B cell (primary cell): ENCODE measurements around the gene MYT1. TPM values are rescaled to one million over a fixed set of nuclear protein-coding genes. Genes with fewer than 3 reads are reported as not detected.

Source experiments
- ATAC-seq: fragments of 200-7000 bp; cut with Tn5 transposase; one replicate; pipeline ENCODE4 v1.10.0; 2021; ENCODE audit warnings: low read depth, mild to moderate bottlenecking, moderate number of reproducible peaks, moderate library complexity
- CTCF ChIA-PET: fragments of 350-600 bp; sonication (Branson Sonifier 250); formaldehyde crosslinking; loops from one replicate; lab custom pipeline; 2021; ENCODE audit warnings: antibody characterized with exemption, inconsistent platforms; lab: Charles Lee
- POLR2A ChIA-PET: fragments of 350-600 bp; sonication (Branson Sonifier 250); formaldehyde crosslinking; loops from one replicate; lab custom pipeline; 2021; ENCODE audit warnings: antibody characterized with exemption; lab: Charles Lee
- DNase-seq: peaks from one replicate; pipeline ENCODE4 v3.0.0; 2013
- H2AFZ ChIP-seq: 2 replicates; pipeline ENCODE4 v1.6.1; 2012; ENCODE audit warnings: mild to moderate bottlenecking, low read depth, low read length; ENCODE audit not compliant: insufficient read depth, poor library complexity, severe bottlenecking
- H3K27ac ChIP-seq, 2 donors: 1 replicate in 1 of 2; 2 replicates in 1 of 2; pipeline ENCODE4 v1.5.1; 2012 to 2013; ENCODE audit warnings: low read length in 2 of 2, mild to moderate bottlenecking in 2 of 2, moderate library complexity in 1 of 2
- H3K27me3 ChIP-seq, 4 experiments: fragments of 200-600 bp in 1 of 4; sonication (generic) in 1 of 4; replicated peaks in 1 of 4; 1 replicate in 2 of 4; 2 replicates in 2 of 4; pipeline versions ENCODE4 v1.6.1 to v1.7.0; 2013 to 2016; ENCODE audit warnings: low read length in 3 of 4, mild to moderate bottlenecking in 2 of 4, mixed read lengths in 1 of 4, moderate library complexity in 1 of 4; ENCODE audit not compliant: insufficient read depth in 4 of 4, control insufficient read depth in 3 of 4; ENCODE audit errors: control extremely low read depth in 1 of 4
- H3K36me3 ChIP-seq, 2 experiments: replicated peaks in 1 of 2; 1 replicate in 1 of 2; 2 replicates in 1 of 2; pipeline versions ENCODE4 v1.6.1 to v1.7.1; 2013; ENCODE audit warnings: low read length in 1 of 2; ENCODE audit not compliant: insufficient read depth in 2 of 2, control insufficient read depth in 1 of 2; ENCODE audit errors: control extremely low read depth in 1 of 2, extremely low read depth in 1 of 2
- H3K4me1 ChIP-seq, 2 donors: fragments of 200-600 bp in 1 of 2; sonication (generic) in 1 of 2; 1 replicate in 1 of 2; 2 replicates in 1 of 2; pipeline versions ENCODE4 v1.5.1 to v1.6.1; 2013 to 2017; ENCODE audit warnings: low read length in 2 of 2; ENCODE audit not compliant: control insufficient read depth in 2 of 2, insufficient read depth in 2 of 2
- H3K4me2 ChIP-seq: replicated peaks from 2 replicates; pipeline ENCODE3; 2012; ENCODE audit warnings: mild to moderate bottlenecking, low read depth, low read length; ENCODE audit not compliant: poor library complexity, severe bottlenecking
- H3K4me3 ChIP-seq, 5 experiments: fragments of 200-600 bp in 1 of 5; sonication (generic) in 1 of 5; 1 replicate in 3 of 5; 2 replicates in 2 of 5; pipeline versions ENCODE4 v1.5.1 to v1.7.0; 2011 to 2016; ENCODE audit warnings: low read length in 4 of 5, mild to moderate bottlenecking in 4 of 5, low read depth in 2 of 5, control low read depth in 1 of 5, moderate library complexity in 1 of 5; ENCODE audit not compliant: insufficient read depth in 1 of 5; ENCODE audit errors: control extremely low read depth in 1 of 5, extremely low read depth in 1 of 5
- H3K79me2 ChIP-seq: fragments of 200-600 bp; sonication (generic); one replicate; pipeline ENCODE4 v1.6.0; 2016; ENCODE audit warnings: low read length; ENCODE audit not compliant: control insufficient read depth, insufficient read depth
- H3K9ac ChIP-seq: fragments of 200-600 bp; sonication (generic); 2 replicates; pipeline ENCODE4 v1.6.1; 2017; ENCODE audit warnings: mild to moderate bottlenecking, low read length, moderate library complexity
- H3K9me3 ChIP-seq, 3 donors: one replicate each; pipeline versions ENCODE4 v1.6.1 to v1.7.1; 2013; ENCODE audit warnings: low read length in 2 of 3; ENCODE audit not compliant: control insufficient read depth in 2 of 3, insufficient read depth in 1 of 3; ENCODE audit errors: control extremely low read depth in 1 of 3
- H4K20me1 ChIP-seq: 2 replicates; pipeline ENCODE4 v1.6.0; 2012; ENCODE audit warnings: mild to moderate bottlenecking, low read length; ENCODE audit not compliant: insufficient read depth, control insufficient read depth, poor library complexity, severe bottlenecking
- H3K27ac Mint-ChIP-seq: one replicate; pipeline ENCODE4 v1.8.0; 2021; ENCODE audit warnings: mixed read lengths
- H3K27me3 Mint-ChIP-seq: one replicate; pipeline ENCODE4 v1.8.0; 2021; ENCODE audit warnings: mixed read lengths
- H3K4me1 Mint-ChIP-seq: one replicate; pipeline ENCODE4 v1.8.0; 2021; ENCODE audit warnings: mixed read lengths
- H3K4me3 Mint-ChIP-seq: one replicate; pipeline ENCODE4 v1.8.0; 2021; ENCODE audit warnings: mixed read lengths
- H3K9me3 Mint-ChIP-seq: one replicate; pipeline ENCODE4 v1.8.0; 2022; ENCODE audit warnings: mixed read lengths; ENCODE audit not compliant: insufficient read depth
- CTCF ChIP-seq: fragments of 200-600 bp; IDR thresholded peaks from one replicate; pipeline ENCODE4 v1.8.0; 2022; ENCODE audit warnings: antibody characterized with exemption, mild to moderate bottlenecking
- EZH2 ChIP-seq: IDR thresholded peaks from 2 replicates; pipeline ENCODE4 v1.6.1; 2012; ENCODE audit warnings: borderline replicate concordance, low read depth, mild to moderate bottlenecking, moderate library complexity, low read length; ENCODE audit not compliant: insufficient read depth, poor library complexity, severe bottlenecking
- WGBS: methylation state at CpG from one replicate; pipeline ENCODE4 v1.1.5; 2013; ENCODE audit warnings: missing lambda C conversion rate; ENCODE audit not compliant: insufficient coverage; 5-methylcytosine and 5-hydroxymethylcytosine counted together
- intact Hi-C: fragments of 100-400 bp; cut with micrococcal nuclease; formaldehyde crosslinking; loops from one replicate; pipeline ENCODE4 v1.10.0; 2022
- polyA plus RNA-seq: library from polyadenylated mRNA; depleted of rRNA; stranded (reverse); fragments of >200 nt; gene quantifications from 2 replicates; pipeline ENCODE4 v1.2.3, GENCODE V29; 2012
- total RNA-seq, 2 donors: library from RNA; stranded (reverse); fragments of 120-200 nt in 1 of 2; gene quantifications; 1 replicate in 1 of 2; 2 replicates in 1 of 2; pipeline versions ENCODE4 v1.2.3 to v1.2.4, GENCODE V29; 2013 to 2022

MYT1 gene
- total and polyA plus RNA-seq, 2 donors (not counting 1 experiment from before 2014, with no cell fraction given), result 0.49 to 42.2 TPM

- no peak for DNase-seq
- Histone ChIP-seq H3K36me3 (no peaks in the 10 kb centered on the region), H3K27ac (no peak overlapping the region), H3K4me2 (no peak overlapping the region), H3K9ac (no peak overlapping the region), H2AFZ (no peak overlapping the region), H3K27me3 (peaks cover 0 to 30% (median 11%) of the 10 kb centered on the region in 4 experiments), H3K9me3 (peaks cover 0 to 9% (median 0%) of the 10 kb centered on the region in 3 donors), H4K20me1 (no peaks in the 10 kb centered on the region), H3K4me1 (peaks cover 3 to 4% of the 10 kb centered on the region in 2 donors), H3K4me3 (no peak overlapping the region), H3K79me2 (no peaks in the 10 kb centered on the region)
- CTCF ChIA-PET, result no interaction called here
- POLR2A ChIA-PET, result no interaction called here
- 83% methylated on average over 16 of the region's 18 CpGs for WGBS
- no peaks in the 10 kb centered on the region for H3K9me3 Mint-ChIP-seq
- TF ChIP-seq CTCF (no peak), EZH2 (no peak)
- H3K4me3 Mint-ChIP-seq, result no peak overlapping the region
- no peak for ATAC-seq
- no peak overlapping the region for H3K27ac Mint-ChIP-seq
- peaks cover 51% of the 10 kb centered on the region for H3K27me3 Mint-ChIP-seq
- intact Hi-C loops, result no loop called here
- H3K4me1 Mint-ChIP-seq, result peaks cover 7% of the 10 kb centered on the region
These were observed 2.7 kb downstream of the MYT1 start for GRCh38 chr20:64166721-64167615.

GRCh38 chr20:64167676-64168075 lies 3.4 kb downstream of the MYT1 start:
- H3K4me3 ChIP-seq, result no peak overlapping the region
- ChIA-PET POLR2A (no interaction called here), CTCF (no interaction called here)
- H2AFZ ChIP-seq, result no peak overlapping the region
- intact Hi-C loops, result no loop called here
- Mint-ChIP-seq H3K9me3 (no peaks in the 10 kb centered on the region), H3K4me1 (peaks cover 7% of the 10 kb centered on the region), H3K4me3 (no peak overlapping the region), H3K27me3 (peaks cover 49% of the 10 kb centered on the region), H3K27ac (no peak overlapping the region)
- no peak overlapping the region for H3K9ac ChIP-seq
- ATAC-seq (no peak), DNase-seq (no peak)
- no peaks in the 10 kb centered on the region for H4K20me1 ChIP-seq
- H3K9me3 ChIP-seq, result peaks cover 0 to 3% (median 0%) of the 10 kb centered on the region in 3 donors
- peaks cover 0 to 23% (median 7%) of the 10 kb centered on the region in 4 experiments for H3K27me3 ChIP-seq
- H3K27ac ChIP-seq, result no peak overlapping the region
- H3K4me1 ChIP-seq, result peaks cover 0 to 4% of the 10 kb centered on the region in 2 donors
- WGBS, result 71% methylated on average over 8 of the region's 11 CpGs
- H3K79me2 ChIP-seq, result no peaks in the 10 kb centered on the region
- TF ChIP-seq CTCF, result no peak
- TF ChIP-seq EZH2, result no peak
- no peak overlapping the region for H3K4me2 ChIP-seq
- no peaks in the 10 kb centered on the region for H3K36me3 ChIP-seq
